GM21717 (cell line): ENCODE data around the gene SRSF9.
"Not testable (repeated sequence)": the region's sequence is repeated elsewhere in the genome, so short reads cannot be mapped to it uniquely, and the experiment has no call there.

Experiments
- ATAC-seq: cut with Tn5 transposase; IDR thresholded peaks from one replicate; pipeline ENCODE4 v1.9.1; 2021; ENCODE audit warnings: mild to moderate bottlenecking, moderate library complexity; ENCODE audit not compliant: unreplicated experiment

Gene SRSF9

GRCh38 chr12:120453060-120453750, 16.3 kb downstream of the SRSF9 start:
- no peak for ATAC-seq

GRCh38 chr12:120452524-120452923, 17.0 kb downstream of the SRSF9 start:
- not testable (repeated sequence) for ATAC-seq

GRCh38 chr12:120447992-120448391, 21.6 kb downstream of the SRSF9 start:
- no peak for ATAC-seq

- not testable (repeated sequence) for ATAC-seq
Observed at GRCh38 chr12:120446844-120447178, 22.7 kb downstream of the SRSF9 start.

GRCh38 chr12:120445911-120446843, 23.4 kb downstream of the SRSF9 start, which contains the start of the genes GATC and TRIAP1:
Gene GATC, plus strand, starts transcription at chr12:120446444. Its CDS starts 37 bp downstream, at chr12:120446481.
Gene TRIAP1, minus strand, starts transcription at chr12:120446384. Its CDS starts 12 bp downstream, at chr12:120446372.
- peak; percentile 66 for ATAC-seq

- no peak for ATAC-seq
Observed at GRCh38 chr12:120444676-120445075, 24.9 kb downstream of the SRSF9 start.

- ATAC-seq, result no peak
Observed at GRCh38 chr12:120439646-120440247, 29.8 kb downstream of the SRSF9 start.

- ATAC-seq, result peak; percentile 7
Observed at GRCh38 chr12:120438495-120439198, 30.9 kb downstream of the SRSF9 start.

- peak; percentile 90 for ATAC-seq
Observed at GRCh38 chr12:120437735-120438494, 31.6 kb downstream of the SRSF9 start, which contains the start of gene COX6A1. Gene COX6A1, plus strand, starts transcription at chr12:120438113. Its CDS starts 14 bp downstream, at chr12:120438127.

GRCh38 chr12:120432772-120433525, 36.6 kb downstream of the SRSF9 start:
- ATAC-seq, result no peak

GRCh38 chr12:120429368-120429767, 40.2 kb downstream of the SRSF9 start:
- ATAC-seq, result no peak

GRCh38 chr12:120428597-120429229, 40.8 kb downstream of the SRSF9 start:
- ATAC-seq, result no peak

- no peak for ATAC-seq
Observed at GRCh38 chr12:120425797-120426196, 43.8 kb downstream of the SRSF9 start.

- no peak for ATAC-seq
Observed at GRCh38 chr12:120422892-120423456, 46.6 kb downstream of the SRSF9 start.

- ATAC-seq, result no peak
Observed at GRCh38 chr12:120421701-120422100, 47.8 kb downstream of the SRSF9 start.

- no peak for ATAC-seq
Observed at GRCh38 chr12:120417917-120418580, 51.5 kb downstream of the SRSF9 start.

- no peak for ATAC-seq
Observed at GRCh38 chr12:120416490-120417216, 52.9 kb downstream of the SRSF9 start.
